Amniotic epithelial cell (primary cell): ENCODE measurements around the gene TLR2.
A peak's percentile ranks its signal among the peaks of the same experiment; 100 is the strongest.

ENCODE experiments used
- DNase-seq: peaks from one replicate; pipeline ENCODE4 v3.0.0-alpha.2; 2010; ENCODE audit warnings: low read depth

Gene TLR2, protein sequence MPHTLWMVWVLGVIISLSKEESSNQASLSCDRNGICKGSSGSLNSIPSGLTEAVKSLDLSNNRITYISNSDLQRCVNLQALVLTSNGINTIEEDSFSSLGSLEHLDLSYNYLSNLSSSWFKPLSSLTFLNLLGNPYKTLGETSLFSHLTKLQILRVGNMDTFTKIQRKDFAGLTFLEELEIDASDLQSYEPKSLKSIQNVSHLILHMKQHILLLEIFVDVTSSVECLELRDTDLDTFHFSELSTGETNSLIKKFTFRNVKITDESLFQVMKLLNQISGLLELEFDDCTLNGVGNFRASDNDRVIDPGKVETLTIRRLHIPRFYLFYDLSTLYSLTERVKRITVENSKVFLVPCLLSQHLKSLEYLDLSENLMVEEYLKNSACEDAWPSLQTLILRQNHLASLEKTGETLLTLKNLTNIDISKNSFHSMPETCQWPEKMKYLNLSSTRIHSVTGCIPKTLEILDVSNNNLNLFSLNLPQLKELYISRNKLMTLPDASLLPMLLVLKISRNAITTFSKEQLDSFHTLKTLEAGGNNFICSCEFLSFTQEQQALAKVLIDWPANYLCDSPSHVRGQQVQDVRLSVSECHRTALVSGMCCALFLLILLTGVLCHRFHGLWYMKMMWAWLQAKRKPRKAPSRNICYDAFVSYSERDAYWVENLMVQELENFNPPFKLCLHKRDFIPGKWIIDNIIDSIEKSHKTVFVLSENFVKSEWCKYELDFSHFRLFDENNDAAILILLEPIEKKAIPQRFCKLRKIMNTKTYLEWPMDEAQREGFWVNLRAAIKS

DNA sequence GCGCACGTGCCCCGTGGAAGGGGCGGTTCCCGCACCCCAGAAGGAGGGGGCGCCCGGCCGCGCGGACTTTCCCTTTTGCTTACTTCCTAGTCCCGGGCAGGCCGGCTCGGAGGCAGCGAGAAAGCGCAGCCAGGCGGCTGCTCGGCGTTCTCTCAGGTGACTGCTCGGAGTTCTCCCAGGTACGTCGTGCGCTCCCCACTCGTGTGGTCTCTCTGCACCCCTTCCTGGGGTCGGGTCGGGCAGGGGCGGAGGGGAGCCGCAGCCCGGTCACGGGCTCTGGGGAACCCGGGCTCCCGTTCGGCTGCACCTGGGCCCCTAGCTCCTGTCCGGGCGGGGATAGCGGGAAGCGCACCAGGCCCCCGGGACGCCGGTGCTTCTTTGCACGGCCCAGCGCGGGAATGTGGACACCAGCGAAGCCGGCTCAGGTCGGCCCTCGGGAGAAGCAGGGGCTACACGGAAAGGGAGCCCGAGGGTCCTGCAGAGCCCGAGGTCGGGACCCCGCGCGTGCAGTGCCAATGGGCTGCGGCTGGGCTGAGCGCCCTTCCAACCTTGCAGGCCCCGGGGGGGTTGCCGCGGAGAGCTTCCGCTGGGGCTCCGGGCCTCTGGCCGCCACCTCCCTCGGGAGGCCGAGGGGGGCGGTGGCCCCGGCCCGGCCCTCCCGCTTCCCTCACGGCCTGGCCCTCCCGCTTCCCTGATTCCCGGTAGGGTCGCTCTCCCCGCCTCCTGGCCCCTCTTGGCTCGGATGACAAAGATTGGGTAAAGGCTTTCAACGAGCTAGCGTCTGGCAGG is at the start of gene TLR2:
Gene TLR2 (plus strand): TSS at position 99 of the 789 bp plus-strand sequence. CDS start 18,628 bp downstream, outside the sequence.
- peak; percentile 10 for DNase-seq

DNA sequence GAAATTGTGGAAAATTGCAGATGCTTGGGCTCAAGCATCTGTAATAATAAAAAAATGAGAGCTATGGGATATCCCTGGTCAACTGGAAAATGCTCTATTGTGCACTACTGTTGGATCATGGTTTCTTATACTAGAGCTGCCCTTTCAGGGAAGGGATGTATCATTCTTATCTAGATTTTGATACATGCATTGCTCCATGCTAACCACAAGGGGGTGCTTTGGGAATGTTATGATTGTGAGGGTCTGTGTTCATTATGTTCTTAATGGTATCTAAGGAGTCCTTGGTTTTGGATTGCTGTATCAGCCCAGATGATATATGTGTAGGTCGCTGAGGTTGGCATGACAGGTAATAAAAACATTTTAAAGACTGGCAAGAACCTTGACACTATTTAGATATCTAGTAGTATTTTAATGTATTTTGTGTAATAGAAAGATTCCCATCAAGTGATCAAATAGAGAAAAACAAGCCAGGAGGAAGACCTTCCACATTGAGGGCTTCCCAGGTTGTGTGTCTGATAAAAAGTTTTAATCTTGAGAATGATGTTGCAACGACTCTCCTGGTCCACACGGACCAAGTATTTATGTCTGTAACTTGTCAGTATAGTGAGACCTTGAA is 49.2 kb upstream of the TLR2 start:
- peak; percentile 35 for DNase-seq

DNA sequence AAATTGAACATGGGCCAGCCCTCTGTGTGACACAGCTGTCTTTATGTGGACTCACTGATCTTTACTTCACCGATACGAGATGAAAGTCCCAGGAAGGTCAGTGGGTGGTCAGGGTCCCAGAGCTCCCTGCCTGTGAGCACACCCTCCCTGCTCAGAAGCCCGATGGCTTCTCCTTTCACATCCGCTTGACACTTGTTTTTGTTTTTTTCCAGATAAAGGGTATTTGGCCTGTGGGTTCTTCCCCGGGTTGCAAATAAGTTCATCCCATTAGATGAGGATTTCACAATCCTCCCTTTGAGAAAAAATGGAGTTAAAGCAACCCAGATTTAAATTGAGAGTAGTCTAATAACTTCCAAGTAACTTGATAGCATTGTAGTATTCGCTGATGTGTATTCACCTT is 48.2 kb upstream of the TLR2 start:
- DNase-seq = no peak

DNA sequence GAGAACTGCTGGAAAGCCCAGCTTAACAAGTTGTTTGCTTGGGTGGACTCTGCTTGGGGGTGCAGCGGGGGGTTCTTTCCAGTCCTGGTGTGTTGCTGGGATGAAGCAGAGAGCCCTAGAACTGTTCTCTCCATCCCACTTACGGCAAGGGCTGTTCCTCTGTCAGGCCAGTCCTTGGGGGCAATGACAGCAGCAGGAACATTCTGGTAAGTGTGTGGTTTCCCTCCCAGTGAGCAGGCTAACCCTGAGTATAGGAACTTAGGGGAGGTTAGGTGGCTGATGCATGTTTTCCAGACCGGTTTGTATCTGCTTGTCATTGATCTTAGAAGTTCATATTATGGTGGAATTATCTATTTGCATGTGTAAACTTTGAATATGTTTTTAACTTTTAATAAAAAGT is 46.9 kb upstream of the TLR2 start:
- no peak for DNase-seq

DNA sequence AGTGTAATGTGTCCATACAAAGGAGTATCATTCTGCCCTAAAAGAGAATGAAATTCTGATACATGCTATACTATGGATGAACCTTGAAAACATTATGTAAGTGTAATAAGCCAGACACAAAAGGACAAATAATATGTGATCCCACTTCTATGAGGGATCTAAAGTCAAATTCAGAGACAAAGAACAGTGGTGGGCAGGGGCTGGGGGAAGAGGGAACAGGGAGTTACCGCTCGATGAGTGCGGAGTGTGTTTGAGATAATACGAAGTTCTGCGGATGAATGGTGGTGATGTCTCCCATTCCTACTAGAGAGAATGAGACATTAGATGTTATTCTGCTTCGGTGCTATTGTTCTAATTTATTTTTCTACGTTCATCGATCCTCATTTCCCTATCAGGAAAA is 46.1 kb upstream of the TLR2 start:
- DNase-seq = no peak

DNA sequence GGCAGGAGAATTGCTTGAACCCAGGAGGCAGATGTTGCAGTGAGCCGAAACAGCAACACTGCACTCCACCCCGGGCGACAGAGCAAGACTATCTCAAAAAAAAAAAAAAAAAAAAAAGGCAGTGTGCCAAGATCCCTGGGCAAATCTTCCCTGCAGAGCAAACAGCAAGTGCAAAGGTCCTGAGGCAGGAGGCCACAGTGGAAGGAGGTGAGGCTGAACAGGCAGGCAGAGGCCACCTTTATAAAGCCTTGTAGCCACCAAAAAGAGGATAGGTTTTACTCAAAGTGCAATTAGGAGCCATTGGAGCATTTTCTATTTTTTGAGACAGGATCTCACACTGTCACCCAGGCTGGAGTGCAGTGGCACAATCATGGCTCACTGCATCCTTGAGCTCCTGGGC is 45.1 kb upstream of the TLR2 start:
- no peak for DNase-seq

DNA sequence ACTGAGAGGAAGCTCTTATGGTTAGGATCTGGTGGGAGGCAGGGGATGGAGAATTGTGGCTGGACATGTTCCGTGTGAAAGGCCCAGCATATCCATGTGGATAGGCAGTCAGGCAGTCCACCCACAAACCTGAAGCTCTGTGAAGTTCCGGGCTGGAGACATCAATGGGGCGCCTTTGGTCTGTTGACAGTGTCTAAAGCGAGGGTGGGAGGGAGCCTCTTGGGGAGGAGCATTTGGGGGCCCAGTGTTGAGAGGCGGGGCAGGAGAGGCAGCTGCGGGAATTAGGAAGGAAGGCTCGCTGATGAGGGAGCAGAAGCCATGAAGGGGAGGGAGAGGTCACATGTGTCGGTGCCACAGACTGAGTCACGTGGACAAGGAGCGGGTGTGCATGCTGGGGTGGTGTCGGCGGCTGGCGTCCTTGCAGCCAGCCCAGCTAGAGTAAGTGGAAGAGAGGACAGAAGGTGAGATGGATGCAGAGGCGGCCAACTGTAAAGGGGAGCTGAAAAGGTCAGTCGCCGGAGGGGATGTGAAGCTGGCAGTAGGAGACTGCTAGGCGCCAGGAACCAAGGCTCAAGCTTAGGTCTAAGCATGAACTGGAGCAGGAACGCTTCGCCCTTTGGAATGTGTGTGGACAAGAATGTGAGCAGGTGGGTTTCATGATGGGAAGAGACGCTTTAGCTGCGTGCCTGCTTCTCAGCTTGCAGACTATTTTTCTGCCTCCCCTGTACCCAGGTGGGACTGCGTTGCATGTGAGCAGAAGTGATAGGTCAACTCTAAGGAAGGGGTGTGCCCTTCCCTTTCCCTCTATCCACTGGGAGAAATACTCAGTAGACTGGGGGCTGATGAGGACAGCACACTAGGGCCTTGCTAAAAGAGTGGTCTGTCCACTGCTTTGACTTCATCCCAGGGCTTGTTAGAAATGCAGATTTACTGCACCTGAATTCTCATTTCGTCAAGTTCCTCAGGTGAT is 44.0 kb upstream of the TLR2 start:
- DNase-seq = no peak

DNA sequence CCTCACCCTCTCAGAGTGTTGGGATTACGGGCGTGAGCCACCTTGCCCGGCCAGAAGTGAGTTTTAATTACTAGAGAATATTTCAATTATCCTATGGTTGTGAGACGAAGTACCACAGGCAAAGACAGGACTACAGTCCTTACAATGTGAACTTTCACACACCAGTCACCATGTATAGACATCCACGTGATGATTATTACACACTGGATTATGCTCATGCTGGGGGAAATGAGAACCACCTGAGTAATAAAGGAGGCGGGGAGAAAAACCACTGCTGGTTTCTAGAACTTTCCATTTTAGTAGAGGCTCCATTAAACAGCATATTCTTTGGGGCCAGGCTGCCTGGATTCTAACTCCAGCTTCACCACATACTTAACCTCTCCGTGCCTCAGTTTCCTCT is 42.5 kb upstream of the TLR2 start:
- no peak for DNase-seq

DNA sequence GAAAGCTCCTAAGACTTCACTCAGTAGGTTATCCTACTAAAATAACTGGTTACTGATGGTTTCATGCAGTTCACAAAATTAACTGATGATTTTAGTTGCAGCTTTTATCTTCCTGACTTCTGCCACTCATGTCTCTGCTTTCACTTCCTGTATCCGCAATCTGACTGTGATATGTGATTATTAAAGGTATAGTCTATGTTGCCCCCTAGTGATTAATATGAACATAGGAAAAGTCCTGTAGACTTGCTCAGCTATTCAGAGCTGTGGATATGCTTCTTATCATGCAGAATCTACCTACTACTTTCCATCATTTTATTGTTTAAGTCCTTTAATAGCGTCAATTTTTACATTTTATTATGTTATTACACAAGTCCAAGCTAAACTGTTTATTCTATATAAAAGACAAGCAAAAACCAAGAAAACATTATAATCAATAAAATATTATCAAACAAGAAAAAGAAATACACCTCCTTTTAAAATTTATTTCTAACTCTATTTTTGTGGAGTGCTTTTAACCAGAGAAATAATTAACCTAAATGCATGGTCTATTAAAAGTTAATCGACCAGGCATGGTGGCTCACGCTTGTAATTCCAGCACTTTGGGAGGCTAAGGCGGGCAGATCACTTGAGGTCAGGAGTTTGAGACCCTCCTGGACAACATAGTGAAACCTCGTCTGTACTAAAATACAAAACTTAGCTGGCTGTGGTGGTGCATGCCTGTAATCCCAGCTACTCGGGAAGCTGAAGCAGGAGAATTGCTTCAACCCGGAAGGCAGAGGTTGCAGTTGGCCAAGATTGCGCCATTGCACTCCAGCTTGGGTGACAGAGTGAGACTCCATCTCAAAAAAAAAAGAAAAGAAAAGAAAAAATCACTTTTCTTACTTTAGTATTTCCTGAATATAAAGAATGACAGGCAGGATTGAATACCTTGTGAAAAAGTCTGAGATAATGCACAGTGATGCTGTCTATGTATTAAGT is 40.4 kb upstream of the TLR2 start:
- DNase-seq = peak; percentile 61

DNA sequence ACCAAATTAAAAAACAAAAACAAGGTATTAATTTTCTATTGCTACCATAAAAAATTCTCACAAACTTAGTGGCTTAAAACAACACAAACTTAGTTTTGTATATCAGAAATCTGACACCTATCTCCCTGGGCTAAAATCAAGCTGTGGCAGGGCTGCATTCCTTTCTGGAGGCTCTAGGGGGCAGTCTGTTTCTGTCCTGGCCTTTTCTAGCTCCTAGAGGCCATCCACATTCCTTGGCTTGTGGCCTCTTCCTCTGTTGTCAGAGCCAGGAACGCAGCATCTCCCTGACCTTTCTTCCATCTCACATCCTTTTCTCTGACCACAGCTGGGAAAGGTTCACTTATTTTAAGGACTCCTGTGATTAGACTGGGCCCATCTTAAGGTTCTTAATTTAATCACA is 38.9 kb upstream of the TLR2 start:
- DNase-seq = no peak

DNA sequence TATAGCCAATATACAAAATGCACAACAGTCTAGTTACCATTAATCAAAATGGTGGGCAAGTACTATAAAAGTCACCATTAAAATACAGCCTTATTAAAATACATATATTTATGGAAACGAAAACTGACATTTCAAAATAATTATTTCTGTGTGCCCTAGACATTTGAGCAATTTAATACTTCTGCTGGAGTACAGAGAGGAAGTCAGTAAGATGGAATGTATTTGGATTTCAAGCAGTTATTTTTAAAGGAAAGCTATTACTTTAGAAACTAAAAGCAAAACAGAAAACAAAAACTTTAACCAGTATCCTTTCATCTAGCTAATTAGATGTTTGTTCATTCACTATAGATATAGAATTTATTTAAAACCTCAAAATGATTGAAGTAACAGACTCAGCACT is 37.8 kb upstream of the TLR2 start:
- no peak for DNase-seq

DNA sequence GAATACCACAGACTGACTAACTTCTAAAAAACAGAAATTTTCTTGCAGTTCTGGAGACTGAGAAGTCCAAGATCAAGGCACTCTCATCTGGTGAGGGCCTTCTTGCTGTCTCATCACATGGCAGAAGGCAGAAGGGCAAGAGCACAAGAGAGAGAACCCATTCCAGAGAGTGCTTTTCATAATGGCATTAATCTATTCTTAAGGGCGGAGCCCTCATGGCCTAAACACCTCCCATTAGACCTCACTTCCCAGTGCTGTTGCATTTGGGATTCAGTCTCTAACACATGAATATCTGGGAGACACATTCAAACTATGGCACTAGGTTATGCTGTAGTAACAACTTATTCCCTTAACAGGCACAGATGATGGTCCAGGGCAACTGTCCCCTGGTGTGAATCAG is 37.1 kb upstream of the TLR2 start:
- DNase-seq = no peak

DNA sequence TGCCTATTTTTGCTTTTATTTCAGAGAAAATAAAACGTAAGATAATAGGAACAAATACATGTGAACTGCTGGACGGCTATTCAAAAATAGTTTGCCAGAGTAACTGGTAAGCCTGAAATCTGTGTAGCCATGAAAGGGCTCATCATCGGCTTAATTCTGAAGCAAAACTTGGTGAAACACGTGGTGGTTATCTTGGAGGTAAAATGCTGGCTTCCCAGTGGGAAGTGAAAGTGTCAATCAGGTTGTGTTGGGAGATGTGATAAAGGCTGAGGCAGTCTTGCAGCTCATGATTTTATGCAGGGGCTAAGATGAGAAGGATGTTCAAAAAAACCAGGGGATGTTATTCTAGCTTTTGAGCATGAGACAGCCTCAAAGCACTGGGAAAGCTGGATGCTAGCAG is 36.1 kb upstream of the TLR2 start:
- no peak for DNase-seq

DNA sequence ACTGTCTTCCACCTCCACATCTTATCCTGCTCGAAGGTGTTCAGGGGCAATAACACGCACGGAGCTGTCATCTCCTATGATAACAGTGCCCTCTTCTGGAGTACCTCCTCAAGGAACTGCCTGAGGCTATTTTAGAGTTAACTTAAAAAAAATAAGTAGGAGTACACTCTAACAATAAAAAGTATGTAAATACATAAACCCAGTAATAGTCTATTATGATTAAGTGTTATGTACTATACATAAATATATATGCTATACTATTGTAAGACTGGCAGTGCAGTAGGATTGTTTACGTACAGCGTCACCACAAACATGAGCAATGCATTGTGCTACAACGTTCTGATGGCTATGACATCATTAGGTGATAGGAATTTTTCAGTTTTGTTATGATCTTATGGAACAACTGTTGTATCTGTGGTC is 34.5 kb upstream of the TLR2 start:
- DNase-seq = peak; percentile 47

DNA sequence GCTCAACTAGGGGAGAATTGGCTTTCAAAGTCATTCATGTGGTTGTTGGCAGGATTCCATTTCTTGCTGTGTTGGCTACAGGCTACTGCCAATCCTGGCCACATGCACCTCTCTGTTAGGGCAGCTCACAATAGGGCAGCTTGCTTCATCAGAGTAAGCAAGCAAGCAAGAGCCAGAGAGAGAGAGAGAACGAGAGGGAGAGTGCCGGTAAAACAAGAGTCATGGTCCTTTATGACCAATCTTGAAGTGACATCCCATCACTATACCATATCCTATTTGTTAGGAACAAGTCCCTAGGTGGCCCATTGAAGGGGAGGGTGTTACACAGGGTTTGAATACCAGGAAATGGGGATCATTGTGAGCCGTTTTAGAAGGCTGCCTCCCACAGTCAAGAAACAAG is 33.0 kb upstream of the TLR2 start:
- no peak for DNase-seq

DNA sequence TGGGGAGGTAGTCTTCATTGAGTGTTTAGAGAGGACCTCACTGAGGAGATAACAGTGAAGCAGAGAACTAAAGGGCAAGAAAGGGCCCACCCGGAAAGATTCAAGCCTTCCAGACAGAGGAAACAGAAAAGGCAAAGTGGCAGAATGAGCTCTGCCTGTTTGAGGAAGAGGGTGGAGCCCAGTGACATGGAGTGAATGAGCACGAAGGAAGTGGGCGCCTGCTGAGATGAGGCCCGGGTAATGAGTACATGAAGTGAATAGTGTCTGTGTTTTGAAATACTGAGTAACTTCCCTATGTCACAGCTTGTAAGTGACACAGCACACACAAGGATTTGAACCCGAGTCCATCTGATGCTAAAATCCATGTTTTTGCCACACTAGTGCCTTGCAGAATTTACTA is 32.5 kb upstream of the TLR2 start:
- no peak for DNase-seq

DNA sequence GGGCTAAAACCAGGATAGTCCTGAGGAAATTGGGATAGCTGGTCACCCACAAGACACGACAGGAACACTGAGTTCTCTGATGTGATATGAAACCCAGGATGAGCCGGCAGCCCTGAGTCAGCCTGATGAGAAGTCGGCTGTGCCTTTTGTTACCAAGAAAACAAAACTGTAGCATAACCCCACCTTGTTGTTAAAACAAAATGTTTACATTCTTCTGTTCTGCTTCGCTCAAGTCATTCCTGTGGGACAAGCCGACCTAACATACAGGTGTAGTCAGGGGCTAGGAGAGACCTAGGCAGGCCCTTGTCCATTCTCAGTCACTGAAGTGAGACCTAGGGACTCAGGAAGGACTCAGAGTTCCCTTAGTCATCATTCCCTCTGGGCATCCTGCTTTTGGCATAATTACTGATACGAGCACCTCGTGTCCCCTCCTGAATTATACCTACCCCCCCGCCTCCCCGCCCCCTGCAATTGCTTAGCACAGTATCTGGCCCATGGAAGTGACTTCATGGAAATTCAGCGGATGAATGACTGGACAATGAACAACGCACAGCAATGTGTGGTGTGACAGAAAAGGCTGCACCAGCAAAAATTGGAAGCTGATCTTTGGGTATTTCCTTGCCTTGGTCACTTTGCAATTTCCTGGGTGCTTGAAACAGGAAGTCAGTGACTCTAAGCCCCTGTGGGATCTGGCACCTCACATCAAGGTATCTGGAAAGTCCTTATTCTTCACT is 31.9 kb upstream of the TLR2 start:
- DNase-seq = peak; percentile 32

DNA sequence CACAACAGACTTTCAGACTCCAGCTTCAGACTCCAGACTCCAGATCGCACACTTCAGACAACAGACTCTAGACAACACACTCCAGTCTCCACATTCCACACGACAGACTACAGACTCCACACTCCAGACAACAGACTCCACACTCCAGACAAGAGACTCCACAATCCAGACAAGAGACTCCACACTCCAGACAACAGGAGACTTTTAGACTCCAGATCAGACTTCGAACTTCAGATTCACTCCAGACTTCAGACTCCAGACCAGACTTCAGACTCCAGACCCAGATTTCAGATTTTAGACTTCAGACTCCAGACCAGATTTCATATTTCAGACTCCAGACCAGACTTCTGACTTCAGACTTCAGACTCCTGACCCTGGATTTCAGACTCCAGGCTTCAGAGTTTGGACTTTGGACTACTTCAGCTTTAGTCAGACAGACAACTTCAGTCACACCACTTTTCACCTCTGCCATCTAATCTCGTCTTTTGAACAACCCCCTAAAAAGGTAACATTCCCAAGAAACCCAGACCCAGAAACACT is 29.0 kb upstream of the TLR2 start:
- peak; percentile 27 for DNase-seq

DNA sequence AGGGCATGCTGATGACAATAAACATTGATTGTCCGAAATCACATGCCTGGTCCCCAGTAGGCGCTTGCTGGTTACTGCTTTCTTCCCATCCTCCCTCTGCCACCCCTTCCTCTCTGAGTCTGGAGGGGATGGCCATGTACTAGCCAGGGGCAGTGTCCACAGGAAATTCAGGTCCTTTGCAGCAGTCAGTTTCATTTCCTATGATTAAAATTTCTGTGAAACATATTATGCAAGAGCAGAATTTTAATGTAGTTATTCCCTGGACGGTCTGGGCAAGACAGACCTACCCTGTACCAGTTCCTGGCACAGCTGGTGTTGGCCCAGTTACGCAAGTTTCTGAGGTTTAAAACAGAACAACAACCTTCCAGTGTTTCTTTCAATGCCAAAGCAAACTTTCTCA is 28.2 kb upstream of the TLR2 start:
- DNase-seq = peak; percentile 85
